Occipital lobe (tissue), 2 donors: Measurements from ENCODE around the gene GSS. TPM values are rescaled to one million over a fixed set of nuclear protein-coding genes. Genes with fewer than 3 reads are reported as not detected.

Source experiments
- DNase-seq: peaks from one replicate; lab custom pipeline; 2025; lab: John Stamatoyannopoulos, UW
- total RNA-seq: library from RNA; depleted of rRNA; stranded (reverse); fragments of >200 nt; gene quantifications from one replicate; pipeline ENCODE4 v1.2.3, GENCODE V29; 2014

The GSS gene
- total RNA-seq, 1 donor from 2014 or later: 41.5 TPM

- DNase-seq: no peak
These were observed 8.9 kb downstream of the GSS start for GRCh38 chr20:34946661-34947060.

GRCh38 chr20:34945315-34946077 lies 10.1 kb downstream of the GSS start:
- no peak for DNase-seq

- DNase-seq: no peak
These were observed 11.6 kb downstream of the GSS start for GRCh38 chr20:34943808-34944567.

GRCh38 chr20:34942301-34942700 lies 13.3 kb downstream of the GSS start:
- DNase-seq: no peak

GRCh38 chr20:34941226-34941625 lies 14.4 kb downstream of the GSS start:
- DNase-seq: no peak

GRCh38 chr20:34940081-34940481 lies 15.5 kb downstream of the GSS start:
- DNase-seq: no peak

- DNase-seq: no peak
These were observed 17.0 kb downstream of the GSS start for GRCh38 chr20:34938466-34939163.

- no peak for DNase-seq
These were observed 23.8 kb downstream of the GSS start for GRCh38 chr20:34931771-34932170.

- DNase-seq: no peak
These were observed 27.2 kb downstream of the GSS start for GRCh38 chr20:34928411-34928810.

GRCh38 chr20:34927736-34928135 lies 27.9 kb downstream of the GSS start:
- no peak for DNase-seq

GRCh38 chr20:34926581-34926980 lies 29.0 kb downstream of the GSS start:
- DNase-seq: no peak

- no peak for DNase-seq
These were observed 29.6 kb downstream of the GSS start for GRCh38 chr20:34925981-34926380.

- no peak for DNase-seq
These were observed 30.3 kb downstream of the GSS start for GRCh38 chr20:34925341-34925740.

- no peak for DNase-seq
These were observed 32.2 kb downstream of the GSS start for GRCh38 chr20:34923414-34923813.

- DNase-seq: no peak
These were observed 32.8 kb downstream of the GSS start for GRCh38 chr20:34922654-34923381.

- DNase-seq: no peak
These were observed 34.2 kb downstream of the GSS start for GRCh38 chr20:34921436-34921835.

GRCh38 chr20:34920055-34920454 lies 35.6 kb downstream of the GSS start:
- DNase-seq: no peak

- no peak for DNase-seq
These were observed 38.7 kb downstream of the GSS start for GRCh38 chr20:34916774-34917354.

- no peak for DNase-seq
These were observed 39.7 kb downstream of the GSS start for GRCh38 chr20:34915749-34916455.

GRCh38 chr20:34915131-34915530 lies 40.5 kb downstream of the GSS start:
- no peak for DNase-seq
